Progenitor cell of endocrine pancreas (in vitro differentiated cells): Measurements from ENCODE around the gene GNAT3. TPM values are rescaled to one million over a fixed set of nuclear protein-coding genes. Genes with fewer than 3 reads are reported as not detected.

ENCODE experiments used
- DNase-seq: peaks from one replicate; pipeline ENCODE4 v3.0.0; 2021; ENCODE audit warnings: low spot score; ENCODE audit not compliant: unreplicated experiment
- H3K27ac Mint-ChIP-seq: 2 replicates; pipeline ENCODE4 v1.8.0; 2021; ENCODE audit warnings: mild to moderate bottlenecking, moderate library complexity, mixed read lengths
- H3K27me3 Mint-ChIP-seq: 2 replicates; pipeline ENCODE4 v1.8.0; 2021; ENCODE audit warnings: mixed read lengths
- H3K36me3 Mint-ChIP-seq: 2 replicates; pipeline ENCODE4 v1.8.0; 2022; ENCODE audit warnings: mixed read lengths; ENCODE audit not compliant: insufficient read depth
- H3K4me1 Mint-ChIP-seq: 2 replicates; pipeline ENCODE4 v1.8.0; 2021; ENCODE audit warnings: low read depth, mixed read lengths
- H3K4me3 Mint-ChIP-seq: 2 replicates; pipeline ENCODE4 v1.8.0; 2021; ENCODE audit warnings: low read depth, mild to moderate bottlenecking, moderate library complexity, mixed read lengths
- H3K9me3 Mint-ChIP-seq: 2 replicates; pipeline ENCODE4 v1.8.0; 2021; ENCODE audit warnings: low read depth, mixed read lengths
- long read RNA-seq: library from polyadenylated mRNA; unstranded; transcript quantifications from one replicate; pipeline ENCODE4 v2.0.0, GENCODE V29; 2020
- total RNA-seq: library from RNA; stranded (reverse); gene quantifications from 2 replicates; pipeline ENCODE4 v1.2.1, GENCODE V29; 2021
- TF ChIP-seq, protein P1 (sequence below): fragments of 200-600 bp; sonication (generic); IDR thresholded peaks from one replicate; pipeline ENCODE4 v1.5.0; 2021; ENCODE audit warnings: antibody characterized with exemption, mild to moderate bottlenecking; ENCODE audit not compliant: unreplicated experiment

The GNAT3 gene
- total RNA-seq = not detected in 2 replicates
- long read RNA-seq, partial matches to known transcripts = 0 of 1 reads
- long read RNA-seq, other reads (novel, unspliced or antisense) = 0 of 1 reads

DNA sequence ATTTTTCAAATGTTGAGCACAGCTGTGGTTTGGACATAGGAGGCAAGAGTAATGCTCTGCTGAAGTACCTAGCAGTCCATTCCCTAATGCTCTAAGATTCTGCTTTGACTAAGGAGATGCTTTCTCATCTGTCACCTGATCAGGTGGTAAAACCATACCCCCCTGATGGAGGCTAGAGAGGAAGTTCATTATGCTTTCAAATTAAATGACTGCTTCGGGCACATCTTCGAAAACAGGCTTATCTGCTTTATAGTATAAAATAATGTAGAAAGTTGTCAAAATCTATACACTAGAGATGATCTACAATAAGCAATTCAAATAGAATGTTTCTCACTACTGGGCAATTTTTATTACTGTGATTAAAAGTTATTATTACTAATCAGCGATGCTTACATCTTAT is at the start of gene GNAT3:
GNAT3 (minus strand) TSS at position 101 of the 400 bp plus-strand sequence. CDS start 138 bp downstream, outside the sequence.
- Mint-ChIP-seq H3K36me3 (no peaks in the 10 kb centered on the region), H3K4me3 (no peak within 1 kb of the TSS), H3K27me3 (no peaks in the 10 kb centered on the region), H3K27ac (no peak within 1 kb of the TSS), H3K4me1 (peaks cover 8% of the 10 kb centered on the region), H3K9me3 (no peaks in the 10 kb centered on the region)
- no peak for DNase-seq
- TF ChIP-seq, protein P1, sequence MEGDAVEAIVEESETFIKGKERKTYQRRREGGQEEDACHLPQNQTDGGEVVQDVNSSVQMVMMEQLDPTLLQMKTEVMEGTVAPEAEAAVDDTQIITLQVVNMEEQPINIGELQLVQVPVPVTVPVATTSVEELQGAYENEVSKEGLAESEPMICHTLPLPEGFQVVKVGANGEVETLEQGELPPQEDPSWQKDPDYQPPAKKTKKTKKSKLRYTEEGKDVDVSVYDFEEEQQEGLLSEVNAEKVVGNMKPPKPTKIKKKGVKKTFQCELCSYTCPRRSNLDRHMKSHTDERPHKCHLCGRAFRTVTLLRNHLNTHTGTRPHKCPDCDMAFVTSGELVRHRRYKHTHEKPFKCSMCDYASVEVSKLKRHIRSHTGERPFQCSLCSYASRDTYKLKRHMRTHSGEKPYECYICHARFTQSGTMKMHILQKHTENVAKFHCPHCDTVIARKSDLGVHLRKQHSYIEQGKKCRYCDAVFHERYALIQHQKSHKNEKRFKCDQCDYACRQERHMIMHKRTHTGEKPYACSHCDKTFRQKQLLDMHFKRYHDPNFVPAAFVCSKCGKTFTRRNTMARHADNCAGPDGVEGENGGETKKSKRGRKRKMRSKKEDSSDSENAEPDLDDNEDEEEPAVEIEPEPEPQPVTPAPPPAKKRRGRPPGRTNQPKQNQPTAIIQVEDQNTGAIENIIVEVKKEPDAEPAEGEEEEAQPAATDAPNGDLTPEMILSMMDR = no peak

DNA sequence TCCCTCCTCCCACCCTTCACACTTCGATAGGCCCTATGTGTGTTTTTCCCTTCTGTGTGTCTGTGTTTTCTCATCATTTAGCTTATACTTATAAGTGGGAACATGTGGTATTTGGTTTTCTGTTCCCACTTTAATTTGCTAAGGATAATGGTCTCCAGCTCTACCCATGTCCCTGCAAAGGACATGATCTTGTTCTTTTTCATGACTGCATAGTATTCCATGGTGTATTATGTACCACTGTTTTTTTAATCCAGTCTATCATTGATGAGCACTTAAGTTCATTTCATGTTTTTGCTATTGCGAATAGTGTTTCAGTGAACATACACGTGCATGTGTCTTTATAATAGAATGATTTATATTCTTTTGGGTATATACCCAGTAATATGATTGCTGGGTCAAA is 46.3 kb upstream of the GNAT3 start:
- H3K36me3 Mint-ChIP-seq = no peaks in the 10 kb centered on the region
- no peaks in the 10 kb centered on the region for H3K4me1 Mint-ChIP-seq
- H3K27me3 Mint-ChIP-seq = no peaks in the 10 kb centered on the region
- TF ChIP-seq, protein P1 = no peak
- no peak for DNase-seq
- no peak overlapping the region for H3K27ac Mint-ChIP-seq
- no peak overlapping the region for H3K4me3 Mint-ChIP-seq
- peaks cover 50% of the 10 kb centered on the region for H3K9me3 Mint-ChIP-seq

DNA sequence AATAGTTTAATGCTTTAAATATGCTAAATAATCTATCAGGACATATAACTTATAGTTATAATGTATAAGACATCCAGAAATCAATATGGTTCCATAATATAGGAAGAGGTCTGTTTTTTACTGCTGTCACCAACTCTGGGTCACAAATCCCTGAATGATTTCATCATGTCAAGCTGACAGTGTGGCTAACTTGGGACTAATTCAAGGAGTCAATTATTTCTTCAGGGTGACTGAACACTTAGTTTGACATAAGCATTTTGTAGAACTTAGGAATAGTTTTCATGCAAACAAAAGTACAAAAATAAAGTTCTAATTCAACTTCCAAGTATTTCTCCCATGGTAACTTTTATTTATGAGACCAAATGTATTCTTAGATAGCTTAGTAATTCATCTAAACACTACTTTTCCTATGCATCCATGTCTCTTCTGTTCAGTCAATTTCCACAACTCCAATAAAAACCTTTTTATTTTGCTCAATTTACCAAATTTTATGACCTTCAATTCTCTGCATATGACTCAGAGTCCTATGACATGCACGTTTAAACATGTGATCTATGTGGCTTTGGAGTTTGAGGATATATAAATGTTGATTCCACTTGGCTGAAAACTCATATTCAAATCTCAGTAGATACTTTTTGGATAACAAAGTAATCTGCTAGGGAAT is 40.3 kb upstream of the GNAT3 start:
- Mint-ChIP-seq H3K4me3 (no peak overlapping the region), H3K36me3 (no peaks in the 10 kb centered on the region), H3K27ac (no peak overlapping the region), H3K27me3 (no peaks in the 10 kb centered on the region), H3K4me1 (no peaks in the 10 kb centered on the region), H3K9me3 (peaks cover 12% of the 10 kb centered on the region)
- no peak for DNase-seq
- TF ChIP-seq, protein P1 = no peak

DNA sequence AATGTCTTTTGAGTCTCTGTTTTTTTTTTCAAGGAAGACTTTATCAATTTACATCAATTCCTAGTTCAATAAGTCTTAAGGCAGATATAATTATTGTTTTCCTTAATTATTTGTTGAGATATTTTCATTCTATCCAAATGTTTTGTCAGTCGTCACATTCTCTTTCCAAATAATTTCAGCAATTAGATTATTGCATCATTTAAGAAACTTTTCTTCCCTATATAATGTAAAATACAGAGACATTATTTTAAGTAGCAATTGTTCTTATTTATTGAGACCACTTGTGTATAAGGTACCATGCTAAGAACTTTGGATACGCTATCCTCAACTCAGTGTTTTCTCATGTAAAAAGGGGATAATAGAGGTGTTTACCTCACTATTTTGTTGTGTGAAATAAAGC is 38.1 kb upstream of the GNAT3 start:
- Mint-ChIP-seq H3K4me3 (no peak overlapping the region), H3K9me3 (peaks cover 23% of the 10 kb centered on the region), H3K27ac (no peak overlapping the region), H3K4me1 (no peaks in the 10 kb centered on the region), H3K27me3 (no peaks in the 10 kb centered on the region), H3K36me3 (no peaks in the 10 kb centered on the region)
- no peak for DNase-seq
- TF ChIP-seq, protein P1 = no peak

DNA sequence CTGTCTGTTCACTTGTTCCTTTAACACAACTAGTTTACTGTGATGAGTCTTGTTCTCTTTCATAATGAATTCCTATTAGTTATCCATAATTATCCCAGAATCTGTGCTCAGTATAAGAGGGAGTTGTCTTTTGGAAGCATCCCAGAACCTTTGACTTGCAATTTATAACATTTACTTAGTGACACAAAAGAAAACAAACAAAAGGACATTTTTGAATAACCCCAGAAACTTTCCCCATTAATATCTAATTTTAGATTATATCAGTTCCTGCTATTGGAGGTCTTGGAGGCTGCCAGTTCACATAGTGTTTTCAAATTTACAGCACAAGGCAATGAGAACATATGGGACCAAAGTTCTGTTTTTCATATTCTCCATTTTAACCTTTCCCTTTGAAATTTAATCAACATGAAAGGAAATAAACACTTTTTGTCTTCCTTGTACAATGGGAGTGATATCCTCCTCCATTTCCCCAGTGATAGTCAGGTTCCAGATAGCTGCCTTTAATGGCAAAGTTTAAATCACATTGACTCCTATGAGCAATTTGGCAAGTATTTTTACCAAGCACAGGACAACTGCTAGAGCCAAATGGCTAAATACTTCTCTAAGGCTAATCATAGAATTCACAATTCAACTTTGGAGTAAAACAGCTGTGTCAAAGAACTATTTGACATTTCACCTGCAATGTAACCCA is 37.1 kb upstream of the GNAT3 start:
- peaks cover 23% of the 10 kb centered on the region for H3K9me3 Mint-ChIP-seq
- H3K27me3 Mint-ChIP-seq = no peaks in the 10 kb centered on the region
- peaks cover 2% of the 10 kb centered on the region for H3K36me3 Mint-ChIP-seq
- no peak for DNase-seq
- no peak overlapping the region for H3K4me3 Mint-ChIP-seq
- no peak overlapping the region for H3K27ac Mint-ChIP-seq
- H3K4me1 Mint-ChIP-seq = no peaks in the 10 kb centered on the region
- TF ChIP-seq, protein P1 = no peak
